GM21360 (cell line): ENCODE results near the gene MAP3K6.
A peak's percentile ranks its signal among the peaks of the same experiment; 100 is the strongest.
"Not testable (repeated sequence)": the region's sequence is repeated elsewhere in the genome, so short reads cannot be mapped to it uniquely, and the experiment has no call there.

ENCODE experiments used
- ATAC-seq: cut with Tn5 transposase; IDR thresholded peaks from one replicate; pipeline ENCODE4 v1.9.1; 2021; ENCODE audit warnings: mild to moderate bottlenecking, moderate library complexity; ENCODE audit not compliant: unreplicated experiment

The MAP3K6 gene

GRCh38 chr1:27366411-27367159, at the start of gene MAP3K6:
Gene MAP3K6, minus strand, starts transcription at chr1:27366961. Its CDS starts 364 bp downstream, at chr1:27366597.
- ATAC-seq, result peak; percentile 42

GRCh38 chr1:27414091-27414490, 47.3 kb upstream of the MAP3K6 start:
- no peak for ATAC-seq

GRCh38 chr1:27413004-27413403, 46.2 kb upstream of the MAP3K6 start:
- ATAC-seq, result no peak

- no peak for ATAC-seq
Observed at GRCh38 chr1:27412502-27412901, 45.7 kb upstream of the MAP3K6 start.

GRCh38 chr1:27410709-27411108, 43.9 kb upstream of the MAP3K6 start:
- ATAC-seq, result no peak

GRCh38 chr1:27409669-27410068, 42.9 kb upstream of the MAP3K6 start:
- ATAC-seq, result no peak

GRCh38 chr1:27408151-27408550, 41.4 kb upstream of the MAP3K6 start:
- ATAC-seq, result no peak

GRCh38 chr1:27406791-27407190, 40.0 kb upstream of the MAP3K6 start:
- ATAC-seq, result not testable (repeated sequence)

- no peak for ATAC-seq
Observed at GRCh38 chr1:27406362-27406680, 39.6 kb upstream of the MAP3K6 start.

GRCh38 chr1:27405598-27406361, 39.0 kb upstream of the MAP3K6 start:
- ATAC-seq, result not testable (repeated sequence)

- no peak for ATAC-seq
Observed at GRCh38 chr1:27405074-27405473, 38.3 kb upstream of the MAP3K6 start.

GRCh38 chr1:27403931-27404330, 37.2 kb upstream of the MAP3K6 start:
- no peak for ATAC-seq

- ATAC-seq, result no peak
Observed at GRCh38 chr1:27403065-27403726, 36.4 kb upstream of the MAP3K6 start.

GRCh38 chr1:27402349-27402754, 35.6 kb upstream of the MAP3K6 start:
- no peak for ATAC-seq

GRCh38 chr1:27400963-27401341, 34.2 kb upstream of the MAP3K6 start:
- no peak for ATAC-seq

- ATAC-seq, result no peak
Observed at GRCh38 chr1:27400082-27400962, 33.6 kb upstream of the MAP3K6 start.

- no peak for ATAC-seq
Observed at GRCh38 chr1:27399251-27400025, 32.7 kb upstream of the MAP3K6 start.

GRCh38 chr1:27398405-27399149, 31.8 kb upstream of the MAP3K6 start:
- ATAC-seq, result no peak

GRCh38 chr1:27397749-27398148, 31.0 kb upstream of the MAP3K6 start:
- no peak for ATAC-seq
